ENCODE results near the gene ENOX1. TPM values are rescaled to one million over a fixed set of nuclear protein-coding genes. Genes with fewer than 3 reads are reported as not detected.

The ENOX1 gene
- total and polyA plus RNA-seq, 4 donors, result 0.33 to 7.7 (median 1.1) TPM

DNA sequence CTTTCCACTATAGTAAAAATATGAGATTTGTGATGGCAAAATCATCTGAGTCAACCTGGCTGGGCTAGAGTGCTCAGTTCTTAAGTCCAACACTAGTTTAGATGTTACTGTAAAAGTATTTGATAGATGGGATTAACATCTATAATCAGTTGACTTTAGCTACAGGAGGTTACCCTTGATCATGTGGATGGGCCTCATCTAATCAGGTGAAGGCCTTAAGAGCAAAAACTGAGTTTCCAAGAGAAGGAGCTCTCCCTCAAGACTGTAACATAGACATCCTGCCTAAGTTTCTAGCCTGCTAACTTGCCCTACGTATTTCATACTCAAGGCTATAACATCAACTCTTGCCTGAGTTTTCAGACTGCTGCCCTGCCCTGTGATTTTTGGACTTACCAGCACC, 132.8 kb downstream of the ENOX1 start:
- no peak for ATAC-seq (ENCODE audit: insufficient read depth, low FRiP score)
- H3K36me3 ChIP-seq (ENCODE audit: control insufficient read depth in 4 of 4, insufficient read depth in 4 of 4, low read length in 4 of 4), result no peaks in the 10 kb centered on the region
- H3K4me3 ChIP-seq, result no peak overlapping the region
- 94 to 95% methylated on average over 1 of the region's 1 CpG for WGBS, 2 donors
- H3K9ac ChIP-seq (ENCODE audit: insufficient read depth in 1 of 2, low read length in 2 of 2), result no peak overlapping the region
- no peak overlapping the region for H3K27ac ChIP-seq (ENCODE audit: low read depth in 1 of 2, low read length in 1 of 2)
- TF ChIP-seq, protein P1, sequence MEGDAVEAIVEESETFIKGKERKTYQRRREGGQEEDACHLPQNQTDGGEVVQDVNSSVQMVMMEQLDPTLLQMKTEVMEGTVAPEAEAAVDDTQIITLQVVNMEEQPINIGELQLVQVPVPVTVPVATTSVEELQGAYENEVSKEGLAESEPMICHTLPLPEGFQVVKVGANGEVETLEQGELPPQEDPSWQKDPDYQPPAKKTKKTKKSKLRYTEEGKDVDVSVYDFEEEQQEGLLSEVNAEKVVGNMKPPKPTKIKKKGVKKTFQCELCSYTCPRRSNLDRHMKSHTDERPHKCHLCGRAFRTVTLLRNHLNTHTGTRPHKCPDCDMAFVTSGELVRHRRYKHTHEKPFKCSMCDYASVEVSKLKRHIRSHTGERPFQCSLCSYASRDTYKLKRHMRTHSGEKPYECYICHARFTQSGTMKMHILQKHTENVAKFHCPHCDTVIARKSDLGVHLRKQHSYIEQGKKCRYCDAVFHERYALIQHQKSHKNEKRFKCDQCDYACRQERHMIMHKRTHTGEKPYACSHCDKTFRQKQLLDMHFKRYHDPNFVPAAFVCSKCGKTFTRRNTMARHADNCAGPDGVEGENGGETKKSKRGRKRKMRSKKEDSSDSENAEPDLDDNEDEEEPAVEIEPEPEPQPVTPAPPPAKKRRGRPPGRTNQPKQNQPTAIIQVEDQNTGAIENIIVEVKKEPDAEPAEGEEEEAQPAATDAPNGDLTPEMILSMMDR (IDR thresholded peaks at IDR 0.05; ENCODE audit: control extremely low read depth, extremely low read depth), result no peak
- no peak for DNase-seq
- H3K9me3 ChIP-seq (ENCODE audit: control insufficient read depth in 4 of 4, insufficient read depth in 3 of 4, low read length in 3 of 4), result no peaks in the 10 kb centered on the region
- no peaks in the 10 kb centered on the region for H3K4me1 ChIP-seq (ENCODE audit: control insufficient read depth in 5 of 5, insufficient read depth in 5 of 5, low read length in 5 of 5)
- H3K27me3 ChIP-seq (ENCODE audit: control insufficient read depth in 3 of 3, insufficient read depth in 3 of 3, low read length in 2 of 3), result no peaks in the 10 kb centered on the region

DNA sequence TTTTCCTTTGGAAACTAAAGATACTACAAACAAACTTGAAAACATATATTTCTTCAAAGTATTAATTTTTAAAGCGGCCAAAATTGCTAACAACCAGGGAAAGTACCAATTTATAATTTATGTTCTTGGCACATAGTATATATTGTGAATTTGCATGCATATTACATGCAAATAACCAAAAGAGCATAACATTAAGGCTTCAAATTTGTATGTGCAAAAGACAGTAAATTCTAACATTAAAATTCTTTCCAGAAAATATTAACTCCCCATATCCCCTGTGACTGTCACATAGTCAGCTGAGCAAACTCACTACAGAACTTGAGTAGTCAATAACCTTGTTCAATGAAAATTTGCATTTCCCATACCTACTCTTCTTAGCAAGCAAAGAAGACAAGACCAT, 133.4 kb downstream of the ENOX1 start:
- Histone ChIP-seq H3K4me3 (no peak overlapping the region), H3K27ac (ENCODE audit: low read depth in 1 of 2, low read length in 1 of 2) (no peak overlapping the region), H3K9ac (ENCODE audit: insufficient read depth in 1 of 2, low read length in 2 of 2) (no peak overlapping the region), H3K36me3 (ENCODE audit: control insufficient read depth in 4 of 4, insufficient read depth in 4 of 4, low read length in 4 of 4) (no peaks in the 10 kb centered on the region), H3K27me3 (ENCODE audit: control insufficient read depth in 3 of 3, insufficient read depth in 3 of 3, low read length in 2 of 3) (no peaks in the 10 kb centered on the region), H3K9me3 (ENCODE audit: control insufficient read depth in 4 of 4, insufficient read depth in 3 of 4, low read length in 3 of 4) (no peaks in the 10 kb centered on the region), H3K4me1 (ENCODE audit: control insufficient read depth in 5 of 5, insufficient read depth in 5 of 5, low read length in 5 of 5) (no peaks in the 10 kb centered on the region)
- 92 to 97% methylated on average over 1 of the region's 1 CpG for WGBS, 2 donors
- TF ChIP-seq, protein P1 (IDR thresholded peaks at IDR 0.05; ENCODE audit: control extremely low read depth, extremely low read depth), result no peak
- ATAC-seq (ENCODE audit: insufficient read depth, low FRiP score) (no peak), DNase-seq (no peak)

DNA sequence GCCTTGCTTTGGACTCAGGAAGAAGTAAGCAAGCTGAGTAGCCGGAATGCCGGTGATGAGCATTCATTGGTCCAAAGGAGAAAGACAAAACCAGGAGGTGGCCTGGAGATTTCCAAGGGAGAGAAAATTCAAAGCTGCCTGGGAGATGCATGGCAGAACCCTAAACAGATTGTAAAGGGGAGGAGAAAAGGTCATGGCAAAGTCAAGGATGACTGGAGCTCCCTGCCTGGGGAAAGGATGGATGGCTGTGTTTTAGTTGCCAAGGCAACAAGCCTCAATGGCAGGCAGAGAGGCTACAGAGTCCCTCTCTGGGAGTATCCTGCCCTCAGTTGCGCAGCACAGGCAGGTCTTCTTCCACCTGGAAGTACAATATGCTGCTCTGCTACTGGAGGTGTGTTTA, 134.0 kb downstream of the ENOX1 start:
- TF ChIP-seq, protein P1 (IDR thresholded peaks at IDR 0.05; ENCODE audit: control extremely low read depth, extremely low read depth), result no peak
- Histone ChIP-seq H3K9me3 (ENCODE audit: control insufficient read depth in 4 of 4, insufficient read depth in 3 of 4, low read length in 3 of 4) (no peaks in the 10 kb centered on the region), H3K4me3 (no peak overlapping the region), H3K27ac (ENCODE audit: low read depth in 1 of 2, low read length in 1 of 2) (no peak overlapping the region), H3K36me3 (ENCODE audit: control insufficient read depth in 4 of 4, insufficient read depth in 4 of 4, low read length in 4 of 4) (no peaks in the 10 kb centered on the region), H3K9ac (ENCODE audit: insufficient read depth in 1 of 2, low read length in 2 of 2) (no peak overlapping the region), H3K27me3 (ENCODE audit: control insufficient read depth in 3 of 3, insufficient read depth in 3 of 3, low read length in 2 of 3) (no peaks in the 10 kb centered on the region), H3K4me1 (ENCODE audit: control insufficient read depth in 5 of 5, insufficient read depth in 5 of 5, low read length in 5 of 5) (no peaks in the 10 kb centered on the region)
- WGBS, 2 donors, result 95 to 97% methylated on average over 3 of the region's 3 CpGs
- DNase-seq (no peak), ATAC-seq (ENCODE audit: insufficient read depth, low FRiP score) (no peak)

DNA sequence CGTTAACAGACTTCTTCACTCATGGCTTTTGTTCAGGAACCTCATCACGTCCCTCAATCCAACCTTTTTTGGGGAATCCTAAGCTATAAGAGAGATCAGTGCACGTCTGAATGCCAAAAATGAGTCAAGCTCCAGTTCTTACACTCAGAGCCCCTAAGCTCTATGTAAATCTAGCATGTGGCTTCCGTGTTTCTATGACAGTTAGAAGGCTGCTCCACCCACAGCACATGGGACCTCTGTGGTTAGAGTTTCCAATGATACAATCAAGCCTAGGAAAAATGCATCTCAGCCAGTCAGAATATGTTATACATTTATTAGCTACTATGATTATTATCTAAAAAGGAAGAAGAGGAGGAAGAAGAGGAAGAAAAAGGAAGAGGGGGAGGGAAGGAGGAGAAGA, 135.9 kb downstream of the ENOX1 start:
- Histone ChIP-seq H3K4me3 (no peak overlapping the region), H3K36me3 (ENCODE audit: control insufficient read depth in 4 of 4, insufficient read depth in 4 of 4, low read length in 4 of 4) (no peaks in the 10 kb centered on the region), H3K9me3 (ENCODE audit: control insufficient read depth in 4 of 4, insufficient read depth in 3 of 4, low read length in 3 of 4) (peaks cover 0 to 3% (median 0%) of the 10 kb centered on the region in 4 donors), H3K27ac (ENCODE audit: low read depth in 1 of 2, low read length in 1 of 2) (no peak overlapping the region), H3K27me3 (ENCODE audit: control insufficient read depth in 3 of 3, insufficient read depth in 3 of 3, low read length in 2 of 3) (no peaks in the 10 kb centered on the region), H3K4me1 (ENCODE audit: control insufficient read depth in 5 of 5, insufficient read depth in 5 of 5, low read length in 5 of 5) (no peaks in the 10 kb centered on the region), H3K9ac (ENCODE audit: insufficient read depth in 1 of 2, low read length in 2 of 2) (no peak overlapping the region)
- 83 to 89% methylated on average over 4 of the region's 4 CpGs for WGBS, 2 donors
- no peak for ATAC-seq (ENCODE audit: insufficient read depth, low FRiP score)
- TF ChIP-seq, protein P1 (IDR thresholded peaks at IDR 0.05; ENCODE audit: control extremely low read depth, extremely low read depth), result no peak
- no peak for DNase-seq
